H9 (cell line): ENCODE results near the gene HSPH1. TPM values are rescaled to one million over a fixed set of nuclear protein-coding genes. Genes with fewer than 3 reads are reported as not detected.

Experiments used
- DNase-seq: peaks from one replicate; pipeline ENCODE4 v3.0.0-alpha.2; 2017
- H2AFZ ChIP-seq: one replicate; pipeline ENCODE4 v1.6.1; 2013; ENCODE audit warnings: mild to moderate bottlenecking, low read length, control low read depth, moderate library complexity
- H2AK5ac ChIP-seq: 2 replicates; pipeline ENCODE4 v1.6.1; 2013; ENCODE audit warnings: low read length, control low read depth, mixed read lengths; ENCODE audit not compliant: insufficient read length
- H2BK120ac ChIP-seq: one replicate; pipeline ENCODE4 v1.6.1; 2013; ENCODE audit warnings: low read depth, mild to moderate bottlenecking, low read length, control low read depth, inconsistent platforms; ENCODE audit not compliant: poor library complexity, severe bottlenecking
- H2BK12ac ChIP-seq: 2 replicates; pipeline ENCODE4 v1.6.1; 2013; ENCODE audit warnings: low read length, control low read depth, mixed read lengths, low read depth; ENCODE audit not compliant: insufficient read length
- H2BK15ac ChIP-seq: 2 replicates; pipeline ENCODE4 v1.6.1; 2013; ENCODE audit warnings: low read depth, low read length, control low read depth
- H2BK20ac ChIP-seq: one replicate; pipeline ENCODE4 v1.6.1; 2013; ENCODE audit warnings: low read depth, mild to moderate bottlenecking, low read length, control low read depth, inconsistent platforms; ENCODE audit not compliant: poor library complexity, severe bottlenecking
- H2BK5ac ChIP-seq: 2 replicates; pipeline ENCODE4 v1.6.1; 2013; ENCODE audit warnings: low read length, control low read depth, mixed read lengths; ENCODE audit not compliant: insufficient read length
- H3K14ac ChIP-seq: 2 replicates; pipeline ENCODE4 v1.6.1; 2013; ENCODE audit warnings: low read length, control low read depth; ENCODE audit not compliant: insufficient read depth
- H3K18ac ChIP-seq: 2 replicates; pipeline ENCODE4 v1.6.1; 2013; ENCODE audit warnings: low read depth, mild to moderate bottlenecking, mixed read lengths, low read length, control low read depth; ENCODE audit not compliant: insufficient read length
- H3K23ac ChIP-seq: 2 replicates; pipeline ENCODE4 v1.6.1; 2013; ENCODE audit warnings: low read length, control low read depth, mixed read lengths, low read depth; ENCODE audit not compliant: insufficient read length
- H3K23me2 ChIP-seq: 2 replicates; pipeline ENCODE4 v1.6.1; 2013; ENCODE audit warnings: low read depth, mild to moderate bottlenecking, mixed read lengths, low read length, control low read depth; ENCODE audit not compliant: insufficient read length, poor library complexity, severe bottlenecking
- H3K27ac ChIP-seq: 2 replicates; pipeline ENCODE4 v1.5.1; 2013; ENCODE audit warnings: low read length, control low read depth, mixed read lengths, low read depth; ENCODE audit not compliant: insufficient read length
- H3K27me3 ChIP-seq: 2 replicates; pipeline ENCODE4 v1.6.1; 2013; ENCODE audit warnings: low read length, control low read depth, inconsistent platforms; ENCODE audit not compliant: insufficient read depth
- H3K4ac ChIP-seq: 2 replicates; pipeline ENCODE4 v1.6.1; 2013; ENCODE audit warnings: low read depth, mild to moderate bottlenecking, control low read depth, inconsistent platforms, low read length, moderate library complexity
- H3K4me1 ChIP-seq: 2 replicates; pipeline ENCODE4 v1.6.1; 2013; ENCODE audit warnings: low read length, control low read depth, inconsistent platforms; ENCODE audit not compliant: insufficient read depth
- H3K4me2 ChIP-seq: 2 replicates; pipeline ENCODE4 v1.6.1; 2013; ENCODE audit warnings: low read length, control low read depth, mixed read lengths; ENCODE audit not compliant: insufficient read length, insufficient read depth
- H3K56ac ChIP-seq: 2 replicates; pipeline ENCODE4 v1.6.1; 2013; ENCODE audit warnings: low read depth, mild to moderate bottlenecking, mixed read lengths, low read length, control low read depth; ENCODE audit not compliant: insufficient read length
- H3K79me1 ChIP-seq: 2 replicates; pipeline ENCODE4 v1.6.1; 2013; ENCODE audit warnings: low read depth, mild to moderate bottlenecking, moderate library complexity, low read length, control low read depth, inconsistent platforms; ENCODE audit not compliant: insufficient read depth, poor library complexity, severe bottlenecking
- H3K79me2 ChIP-seq: 2 replicates; pipeline ENCODE4 v1.6.1; 2013; ENCODE audit warnings: low read length, control low read depth, inconsistent platforms; ENCODE audit not compliant: insufficient read depth
- H3K9ac ChIP-seq: 2 replicates; pipeline ENCODE4 v1.6.1; 2013; ENCODE audit warnings: low read length, control low read depth, mixed read lengths; ENCODE audit not compliant: insufficient read length; ENCODE audit errors: extremely low read depth
- H3K9me3 ChIP-seq: one replicate; pipeline ENCODE4 v1.6.1; 2013; ENCODE audit warnings: low read depth, low read length, inconsistent platforms; ENCODE audit not compliant: control insufficient read depth
- H3T11ph ChIP-seq: one replicate; pipeline ENCODE4 v1.6.1; 2013; ENCODE audit warnings: mild to moderate bottlenecking, low read length, control low read depth, inconsistent platforms
- H4K20me1 ChIP-seq: one replicate; pipeline ENCODE4 v1.6.1; 2013; ENCODE audit not compliant: control insufficient read depth, insufficient read length, insufficient read depth
- H4K5ac ChIP-seq: 2 replicates; pipeline ENCODE4 v1.6.1; 2013; ENCODE audit warnings: low read depth, mild to moderate bottlenecking, mixed read lengths, low read length, control low read depth; ENCODE audit not compliant: insufficient read length
- H4K8ac ChIP-seq: replicated peaks from 2 replicates; pipeline ENCODE4 v1.6.1; 2013; ENCODE audit warnings: low read length, control low read depth, mixed read lengths, low read depth; ENCODE audit not compliant: insufficient read length
- H4K91ac ChIP-seq: 2 replicates; pipeline ENCODE4 v1.6.1; 2013; ENCODE audit warnings: low read depth, mild to moderate bottlenecking, moderate library complexity, mixed read lengths, low read length, control low read depth; ENCODE audit not compliant: insufficient read length
- H3K27ac Mint-ChIP-seq, 3 experiments: 2 replicates in 2 of 3; 3 replicates in 1 of 3; pipeline ENCODE4 v1.8.0; 2020 to 2021; ENCODE audit warnings: mixed read lengths in 3 of 3, mild to moderate bottlenecking in 1 of 3, moderate library complexity in 1 of 3
- H3K27me3 Mint-ChIP-seq: 2 replicates; pipeline ENCODE4 v1.8.0; 2021; ENCODE audit warnings: low read depth, mild to moderate bottlenecking, moderate library complexity, mixed read lengths
- H3K36me3 Mint-ChIP-seq, 3 experiments: 2 replicates in 2 of 3; 3 replicates in 1 of 3; pipeline ENCODE4 v1.8.0; 2020 to 2021; ENCODE audit warnings: low read depth in 3 of 3, mixed read lengths in 3 of 3; ENCODE audit not compliant: insufficient read depth in 1 of 3
- H3K4me1 Mint-ChIP-seq, 2 experiments: 2 replicates each; pipeline ENCODE4 v1.8.0; 2020; ENCODE audit warnings: mixed read lengths in 2 of 2
- H3K4me3 Mint-ChIP-seq, 2 experiments: 2 replicates in 1 of 2; 3 replicates in 1 of 2; pipeline ENCODE4 v1.8.0; 2020 to 2021; ENCODE audit warnings: mild to moderate bottlenecking in 2 of 2, mixed read lengths in 2 of 2, moderate library complexity in 1 of 2
- H3K9me3 Mint-ChIP-seq, 2 experiments: 2 replicates in 1 of 2; 3 replicates in 1 of 2; pipeline ENCODE4 v1.8.0; 2020; ENCODE audit warnings: mild to moderate bottlenecking in 2 of 2, mixed read lengths in 2 of 2, moderate library complexity in 1 of 2
- CTCF ChIP-seq: fragments of 200-600 bp; sonication (generic); conservative IDR thresholded peaks from 3 replicates; pipeline ENCODE4 v1.8.0; 2021; ENCODE audit warnings: antibody characterized with exemption, mild to moderate bottlenecking
- WGBS: extraction: QIAGEN DNeasy Blood & Tissue Kit; methylation state at CpG from one replicate; pipeline ENCODE4 v1.1.7; 2013; ENCODE audit warnings: missing lambda C conversion rate, low lambda C conversion rate, mixed read lengths; ENCODE audit not compliant: insufficient read length; ENCODE audit errors: extremely low coverage; 5-methylcytosine and 5-hydroxymethylcytosine counted together
- total RNA-seq: library from RNA; stranded (reverse); gene quantifications from 2 replicates; pipeline ENCODE4 v1.2.1, GENCODE V29; 2021

The HSPH1 gene
- total RNA-seq, 1 experiment from 2014 or later: 141 TPM

- H3K56ac ChIP-seq: no peak overlapping the region
- no peak for TF ChIP-seq CTCF
- H3K79me2 ChIP-seq: no peaks in the 10 kb centered on the region
- no peak overlapping the region for H3K9ac ChIP-seq
- peaks cover 43 to 49% of the 10 kb centered on the region in 2 experiments for H3K4me1 Mint-ChIP-seq
- no peak overlapping the region for H4K91ac ChIP-seq
- H3K4ac ChIP-seq: no peak overlapping the region
- no peak overlapping the region for H4K8ac ChIP-seq
- H3K27me3 ChIP-seq: no peaks in the 10 kb centered on the region
- peak overlapping the region in 2 of 3 experiments; percentile 15 to 36; a peak in 3 of 7 replicates for H3K27ac Mint-ChIP-seq
- no peak overlapping the region for H2BK15ac ChIP-seq
- no peak overlapping the region for H3K4me2 ChIP-seq
- no peak overlapping the region for H2BK5ac ChIP-seq
- no peaks in the 10 kb centered on the region for H3K9me3 ChIP-seq
- no peaks in the 10 kb centered on the region for H3K79me1 ChIP-seq
- no peak overlapping the region for H2BK20ac ChIP-seq
- no peaks in the 10 kb centered on the region for H4K20me1 ChIP-seq
- no CpG with 5 or more reads among the region's 4 CpGs for WGBS
- no peak overlapping the region for H4K5ac ChIP-seq
- no peak overlapping the region for H3K18ac ChIP-seq
- H2AFZ ChIP-seq: no peak overlapping the region
- H2AK5ac ChIP-seq: no peak overlapping the region
- H3K36me3 Mint-ChIP-seq: no peaks in the 10 kb centered on the region; a peak in 1 of 7 replicates
- no peaks in the 10 kb centered on the region for H3K27me3 Mint-ChIP-seq
- no peak overlapping the region for H3T11ph ChIP-seq
- H3K4me1 ChIP-seq: no peaks in the 10 kb centered on the region
- H3K27ac ChIP-seq: no peak overlapping the region
- no peak overlapping the region for H3K14ac ChIP-seq
- no peaks in the 10 kb centered on the region for H3K9me3 Mint-ChIP-seq
- no peak for DNase-seq
- H3K4me3 Mint-ChIP-seq: no peak overlapping the region
- no peak overlapping the region for H2BK120ac ChIP-seq
- H3K23me2 ChIP-seq: no peaks in the 10 kb centered on the region
- no peak overlapping the region for H3K23ac ChIP-seq
- H2BK12ac ChIP-seq: no peak overlapping the region
These were observed 48.1 kb upstream of the HSPH1 start for GRCh38 chr13:31209841-31210210.
